IMR-90 (cell line): ENCODE measurements around the gene NCOR1. TPM values are rescaled to one million over a fixed set of nuclear protein-coding genes. Genes with fewer than 3 reads are reported as not detected.
A peak's percentile ranks its signal among the peaks of the same experiment; 100 is the strongest.

Source experiments
- ATAC-seq: fragments of 200-7000 bp; cut with Tn5 transposase; 2 replicates; pipeline ENCODE4 v1.9.1; 2020; ENCODE audit warnings: low read depth, mild to moderate bottlenecking, moderate library complexity
- BruUV-seq: library from RNA; stranded (reverse); fragments of 400-500 nt; replicated peaks from 2 replicates; lab custom pipeline; 2021; lab: Mats Ljungman, UMichigan
- CTCF ChIA-PET: fragments of 300-600 bp; formaldehyde crosslinking; extraction: SDS; loops from one replicate; lab custom pipeline; 2021; ENCODE audit warnings: antibody characterized with exemption; lab: Yijun Ruan, JAX
- POLR2A ChIA-PET: fragments of 300-600 bp; sonication (Branson Sonifier 250); formaldehyde crosslinking; loops from one replicate; lab custom pipeline; 2022; ENCODE audit warnings: antibody characterized with exemption; ENCODE audit not compliant: unreplicated experiment; lab: Charles Lee
- DNase-seq: peaks from one replicate; pipeline ENCODE4 v3.0.0; 2013
- H2AFZ ChIP-seq: replicated peaks from 2 replicates; pipeline ENCODE3; 2013; ENCODE audit warnings: low read length, mild to moderate bottlenecking; ENCODE audit not compliant: poor library complexity
- H2AK5ac ChIP-seq: 2 replicates; pipeline ENCODE4 v1.6.1; 2013; ENCODE audit warnings: low read depth, low read length, inconsistent platforms
- H2AK9ac ChIP-seq: replicated peaks from 2 replicates; pipeline ENCODE3; 2013; ENCODE audit warnings: mild to moderate bottlenecking, low read depth, low read length, moderate library complexity; ENCODE audit not compliant: poor library complexity
- H2BK120ac ChIP-seq: 2 replicates; pipeline ENCODE4 v1.6.1; 2013; ENCODE audit warnings: low read depth, low read length, inconsistent platforms
- H2BK15ac ChIP-seq: 3 replicates; pipeline ENCODE4 v1.6.1; 2013; ENCODE audit warnings: low read depth, low read length, inconsistent platforms
- H2BK20ac ChIP-seq: 2 replicates; pipeline ENCODE4 v1.6.1; 2013; ENCODE audit warnings: low read depth, mild to moderate bottlenecking, inconsistent platforms, low read length, moderate library complexity
- H2BK5ac ChIP-seq: 2 replicates; pipeline ENCODE4 v1.6.1; 2013; ENCODE audit warnings: mild to moderate bottlenecking, low read depth, low read length, inconsistent platforms; ENCODE audit not compliant: poor library complexity, severe bottlenecking
- H3K14ac ChIP-seq: replicated peaks from 2 replicates; pipeline ENCODE4 v1.6.1; 2013; ENCODE audit warnings: low read depth, low read length, inconsistent platforms
- H3K18ac ChIP-seq: 2 replicates; pipeline ENCODE4 v1.6.1; 2013; ENCODE audit warnings: low read depth, low read length, control low read depth
- H3K23ac ChIP-seq: 2 replicates; pipeline ENCODE4 v1.6.1; 2013; ENCODE audit warnings: low read depth, low read length, inconsistent platforms
- H3K27ac ChIP-seq: 2 replicates; pipeline ENCODE4 v1.5.1; 2013; ENCODE audit warnings: mild to moderate bottlenecking, control low read depth, low read length; ENCODE audit not compliant: insufficient read depth
- H3K27me3 ChIP-seq: 2 replicates; pipeline ENCODE4 v1.6.1; 2013; ENCODE audit warnings: low read length; ENCODE audit not compliant: control insufficient read depth, insufficient read depth
- H3K36me3 ChIP-seq: 2 replicates; pipeline ENCODE4 v1.6.1; 2013; ENCODE audit warnings: low read length, mixed read lengths; ENCODE audit not compliant: control insufficient read depth, insufficient read depth
- H3K4ac ChIP-seq: 2 replicates; pipeline ENCODE4 v1.6.1; 2013; ENCODE audit warnings: low read depth, low read length, inconsistent platforms
- H3K4me1 ChIP-seq: 2 replicates; pipeline ENCODE4 v1.6.1; 2013; ENCODE audit warnings: low read length, mixed read lengths; ENCODE audit not compliant: control insufficient read depth, insufficient read depth
- H3K4me2 ChIP-seq: 2 replicates; pipeline ENCODE4 v1.6.1; 2013; ENCODE audit warnings: low read depth, mild to moderate bottlenecking, control low read depth, low read length, moderate library complexity
- H3K4me3 ChIP-seq: 2 replicates; pipeline ENCODE4 v1.5.1; 2013; ENCODE audit warnings: low read depth, mild to moderate bottlenecking, control low read depth, low read length, moderate library complexity; ENCODE audit not compliant: insufficient read depth
- H3K56ac ChIP-seq: 2 replicates; pipeline ENCODE4 v1.6.1; 2013; ENCODE audit warnings: low read length, inconsistent platforms; ENCODE audit not compliant: insufficient read depth; ENCODE audit errors: extremely low read depth
- H3K79me1 ChIP-seq, 2 experiments: 2 replicates each; pipeline ENCODE4 v1.6.1; 2013; ENCODE audit warnings: low read length in 2 of 2, inconsistent platforms in 1 of 2, low read depth in 1 of 2
- H3K9ac ChIP-seq: 2 replicates; pipeline ENCODE4 v1.6.1; 2013; ENCODE audit warnings: low read depth, low read length, control low read depth
- H3K9me1 ChIP-seq: 2 replicates; pipeline ENCODE4 v1.6.1; 2013; ENCODE audit warnings: low read length, inconsistent platforms; ENCODE audit not compliant: insufficient read depth
- H3K9me3 ChIP-seq: 2 replicates; pipeline ENCODE4 v1.6.1; 2013; ENCODE audit warnings: low read length; ENCODE audit not compliant: control insufficient read depth, insufficient read depth
- H4K20me1 ChIP-seq: 2 replicates; pipeline ENCODE4 v1.6.1; 2013; ENCODE audit warnings: low read length, inconsistent platforms; ENCODE audit not compliant: insufficient read depth
- H4K5ac ChIP-seq: 2 replicates; pipeline ENCODE4 v1.6.1; 2013; ENCODE audit warnings: mild to moderate bottlenecking, low read depth, low read length, control low read depth
- H4K8ac ChIP-seq, 2 experiments: 2 replicates each; pipeline ENCODE4 v1.6.1; 2013; ENCODE audit warnings: low read depth in 2 of 2, low read length in 2 of 2, control low read depth in 1 of 2, inconsistent platforms in 1 of 2
- H4K91ac ChIP-seq: 2 replicates; pipeline ENCODE4 v1.6.1; 2013; ENCODE audit warnings: low read depth, low read length, inconsistent platforms; ENCODE audit not compliant: insufficient read depth
- BHLHE40 ChIP-seq: fragments of 150-350 bp; IDR thresholded peaks from 2 replicates; pipeline ENCODE4 v1.6.1; 2016; ENCODE audit warnings: mild to moderate bottlenecking, low read depth, low read length
- CEBPB ChIP-seq: IDR thresholded peaks from 2 replicates; pipeline ENCODE4 v1.6.1; 2012; ENCODE audit warnings: low read depth, low read length, improper control_type of control experiment
- CHD1 ChIP-seq: IDR thresholded peaks from 2 replicates; pipeline ENCODE4 v1.6.1; 2012; ENCODE audit warnings: low read depth, low read length, improper control_type of control experiment
- MAZ ChIP-seq: IDR thresholded peaks from 2 replicates; pipeline ENCODE4 v1.6.1; 2012; ENCODE audit warnings: low read depth, mild to moderate bottlenecking, low read length, improper control_type of control experiment, moderate library complexity, borderline replicate concordance
- MXI1 ChIP-seq: IDR thresholded peaks from 2 replicates; pipeline ENCODE4 v1.6.1; 2012; ENCODE audit warnings: low read depth, mild to moderate bottlenecking, low read length, moderate library complexity, borderline replicate concordance
- NFE2L2 ChIP-seq: fragments of 150-350 bp; IDR thresholded peaks from 2 replicates; pipeline ENCODE4 v1.6.1; 2016; ENCODE audit warnings: low read depth, mild to moderate bottlenecking, low read length
- POLR2A ChIP-seq: IDR thresholded peaks from 2 replicates; pipeline ENCODE4 v1.6.1; 2012; ENCODE audit warnings: mild to moderate bottlenecking, low read depth, low read length
- RAD21 ChIP-seq: IDR thresholded peaks from 2 replicates; pipeline ENCODE4 v1.6.1; 2012; ENCODE audit warnings: low read length, improper control_type of control experiment
- RCOR1 ChIP-seq: IDR thresholded peaks from 2 replicates; pipeline ENCODE4 v1.6.1; 2012; ENCODE audit warnings: mild to moderate bottlenecking, low read length, improper control_type of control experiment; ENCODE audit not compliant: insufficient replicate concordance
- RFX5 ChIP-seq: IDR thresholded peaks from 2 replicates; pipeline ENCODE4 v1.8.0; 2012; ENCODE audit warnings: low read depth, mild to moderate bottlenecking, low read length, moderate library complexity
- SMC3 ChIP-seq: fragments of 150-350 bp; IDR thresholded peaks from 2 replicates; pipeline ENCODE4 v1.6.1; 2016; ENCODE audit warnings: low read depth, mild to moderate bottlenecking, antibody characterized with exemption, low read length, moderate library complexity
- USF2 ChIP-seq: fragments of 150-350 bp; IDR thresholded peaks from 2 replicates; pipeline ENCODE4 v1.6.1; 2017; ENCODE audit warnings: mild to moderate bottlenecking, antibody characterized with exemption, low read length, low read depth
- WGBS, 2 experiments: methylation state at CpG; one replicate each; pipeline versions ENCODE4 v1.1.5 to v1.1.7; 2013; ENCODE audit warnings: missing lambda C conversion rate in 2 of 2; ENCODE audit not compliant: insufficient read length in 1 of 2; ENCODE audit errors: extremely low coverage in 2 of 2; 5-methylcytosine and 5-hydroxymethylcytosine counted together
- dilution Hi-C: fragments of 300-500 bp; cut with HindIII; formaldehyde crosslinking; loops from one replicate; pipeline ENCODE4 v1.14.3; 2018; ENCODE audit warnings: low sequenced_read_pairs; ENCODE audit not compliant: unreplicated experiment
- in situ Hi-C: fragments of 300-500 bp; cut with MboI; formaldehyde crosslinking; loops from 3 replicates; pipeline ENCODE4 v1.14.3; 2019; ENCODE audit warnings: low sequenced_read_pairs, inconsistent platforms, mixed read lengths
- intact Hi-C: fragments of 100-400 bp; cut with micrococcal nuclease; formaldehyde crosslinking; loops from 2 replicates; pipeline ENCODE4 v1.10.0; 2022
- polyA plus RNA-seq, 3 experiments: library from polyadenylated mRNA; depleted of rRNA; stranded (reverse); fragments of >200 nt; gene quantifications; 2 replicates each; pipeline ENCODE4 v1.2.3, GENCODE V29; 2012; ENCODE audit warnings: low replicate concordance in 1 of 3
- total RNA-seq: library from RNA; depleted of rRNA; stranded (reverse); fragments of >200 nt; gene quantifications from 2 replicates; pipeline ENCODE4 v1.2.3, GENCODE V29; 2012
- TF ChIP-seq, protein P1 (sequence below): fragments of 150-350 bp; IDR thresholded peaks from 2 replicates; pipeline ENCODE4 v1.6.1; 2016; ENCODE audit warnings: low read depth, mild to moderate bottlenecking, low read length, moderate library complexity, borderline replicate concordance

NCOR1 gene
- total and polyA plus RNA-seq, 2 of the 4 experiments (the other 2 are of a cell fraction), result 54.5 to 80.3 TPM

- Histone ChIP-seq H3K23ac (no peak overlapping the region), H4K20me1 (peaks cover 52% of the 10 kb centered on the region), H2BK5ac (no peak overlapping the region), H3K9me1 (peaks cover 6% of the 10 kb centered on the region; the same call in 1 of the 2 replicates), H3K79me1 (peaks cover 10 to 35% of the 10 kb centered on the region in 2 experiments; a peak in 3 of 4 replicates), H3K27me3 (no peaks in the 10 kb centered on the region), H2BK15ac (no peak overlapping the region), H3K56ac (no peak overlapping the region), H2BK20ac (no peak overlapping the region), H4K8ac (no peak overlapping the region), H3K4me1 (peaks cover 6% of the 10 kb centered on the region), H3K4me3 (no peak overlapping the region), H3K9me3 (no peaks in the 10 kb centered on the region), H3K14ac (0 out of 2 replicates have a peak overlapping the region, but pooled peaks have one; percentile 23), H4K91ac (no peak overlapping the region), H3K4ac (no peak overlapping the region), H2AK9ac (no peak overlapping the region), H3K36me3 (0 out of 2 replicates have a peak, but pooled peaks cover 1% of the 10 kb centered on the region), H3K9ac (no peak overlapping the region), H2AFZ (no peak overlapping the region), H3K4me2 (no peak overlapping the region), H3K18ac (no peak overlapping the region), H3K27ac (no peak overlapping the region), H4K5ac (no peak overlapping the region), H2AK5ac (no peak overlapping the region; the same call in 1 of the 2 replicates), H2BK120ac (no peak overlapping the region)
- 60% methylated on average over 1 of the region's 6 CpGs; no CpG with 5 or more reads in 1 of the 2 experiments for WGBS, 2 experiments
- ChIA-PET POLR2A (no interaction called here), CTCF (no interaction called here)
- intact Hi-C loops, result no loop called here
- DNase-seq (no peak), ATAC-seq (no peak)
- TF ChIP-seq MXI1 (no peak), USF2 (no peak), NFE2L2 (no peak), RCOR1 (no peak), RFX5 (no peak), CEBPB (no peak), MAZ (no peak), RAD21 (no peak), CHD1 (no peak), SMC3 (no peak), POLR2A (no peak), BHLHE40 (no peak)
- TF ChIP-seq, protein P1, sequence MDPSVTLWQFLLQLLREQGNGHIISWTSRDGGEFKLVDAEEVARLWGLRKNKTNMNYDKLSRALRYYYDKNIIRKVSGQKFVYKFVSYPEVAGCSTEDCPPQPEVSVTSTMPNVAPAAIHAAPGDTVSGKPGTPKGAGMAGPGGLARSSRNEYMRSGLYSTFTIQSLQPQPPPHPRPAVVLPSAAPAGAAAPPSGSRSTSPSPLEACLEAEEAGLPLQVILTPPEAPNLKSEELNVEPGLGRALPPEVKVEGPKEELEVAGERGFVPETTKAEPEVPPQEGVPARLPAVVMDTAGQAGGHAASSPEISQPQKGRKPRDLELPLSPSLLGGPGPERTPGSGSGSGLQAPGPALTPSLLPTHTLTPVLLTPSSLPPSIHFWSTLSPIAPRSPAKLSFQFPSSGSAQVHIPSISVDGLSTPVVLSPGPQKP, result no peak
- dilution Hi-C loops, result no loop called here
- in situ Hi-C loops, result no loop called here
- BruUV-seq, result no TSS peak
Observed at GRCh38 chr17:16212793-16213192, 2.5 kb downstream of the NCOR1 start.
